HK-2 (cell line): ENCODE results near the gene SMARCB1.
"Not testable (repeated sequence)": the region's sequence is repeated elsewhere in the genome, so short reads cannot be mapped to it uniquely, and the experiment has no call there.

Experiments used
- DNase-seq: peaks from one replicate; pipeline ENCODE4 v3.0.0-alpha.2; 2018; ENCODE audit not compliant: unreplicated experiment

Gene SMARCB1

DNA sequence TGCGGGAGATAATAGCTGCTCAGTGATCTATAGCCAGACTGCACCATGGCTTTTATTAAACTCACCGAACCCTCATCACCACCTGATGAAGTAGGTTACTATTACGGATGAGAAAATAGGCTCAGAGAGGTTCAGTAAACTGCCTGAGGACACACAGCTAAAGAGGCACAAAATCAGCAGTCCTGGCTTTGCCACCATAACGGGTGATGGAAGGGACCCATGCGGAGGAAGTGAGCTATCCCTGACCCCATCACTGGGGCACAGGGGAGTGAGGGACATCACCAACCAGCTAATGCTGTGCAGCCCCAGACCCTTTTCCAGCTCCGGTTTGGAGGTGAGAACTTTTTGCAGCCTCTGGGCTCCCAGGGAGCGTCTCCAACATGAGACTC is 59.3 kb downstream of the SMARCB1 start:
- no peak for DNase-seq

DNA sequence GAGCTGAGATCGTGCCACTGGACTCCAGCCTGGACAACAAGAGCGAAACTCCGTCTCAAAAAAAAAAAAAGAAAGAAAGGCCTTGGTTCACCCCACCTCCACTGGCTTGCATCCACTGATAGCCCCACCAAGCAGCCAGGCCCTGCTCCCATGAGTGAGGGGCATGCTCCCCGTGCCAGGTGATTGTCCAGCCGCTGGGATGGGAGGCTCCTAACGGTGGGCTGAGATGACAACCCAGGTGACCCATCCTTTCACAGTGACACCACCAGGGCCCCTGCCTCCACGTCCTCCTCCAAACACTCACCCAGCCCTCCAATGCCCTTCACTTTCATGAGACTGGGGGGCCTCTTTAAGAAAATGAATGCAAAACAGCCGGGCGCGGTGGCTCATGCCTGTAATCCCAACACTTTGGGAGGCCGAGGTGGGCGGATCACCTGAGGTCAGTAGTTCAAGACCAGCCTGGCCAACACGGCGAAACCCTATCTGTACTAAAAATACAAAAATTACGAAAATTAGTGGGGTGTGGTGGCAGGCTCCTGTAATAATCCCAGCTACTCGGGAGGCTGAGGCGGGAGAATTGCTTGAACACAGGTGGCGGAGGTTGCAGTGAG is 60.6 kb downstream of the SMARCB1 start:
- no peak for DNase-seq

DNA sequence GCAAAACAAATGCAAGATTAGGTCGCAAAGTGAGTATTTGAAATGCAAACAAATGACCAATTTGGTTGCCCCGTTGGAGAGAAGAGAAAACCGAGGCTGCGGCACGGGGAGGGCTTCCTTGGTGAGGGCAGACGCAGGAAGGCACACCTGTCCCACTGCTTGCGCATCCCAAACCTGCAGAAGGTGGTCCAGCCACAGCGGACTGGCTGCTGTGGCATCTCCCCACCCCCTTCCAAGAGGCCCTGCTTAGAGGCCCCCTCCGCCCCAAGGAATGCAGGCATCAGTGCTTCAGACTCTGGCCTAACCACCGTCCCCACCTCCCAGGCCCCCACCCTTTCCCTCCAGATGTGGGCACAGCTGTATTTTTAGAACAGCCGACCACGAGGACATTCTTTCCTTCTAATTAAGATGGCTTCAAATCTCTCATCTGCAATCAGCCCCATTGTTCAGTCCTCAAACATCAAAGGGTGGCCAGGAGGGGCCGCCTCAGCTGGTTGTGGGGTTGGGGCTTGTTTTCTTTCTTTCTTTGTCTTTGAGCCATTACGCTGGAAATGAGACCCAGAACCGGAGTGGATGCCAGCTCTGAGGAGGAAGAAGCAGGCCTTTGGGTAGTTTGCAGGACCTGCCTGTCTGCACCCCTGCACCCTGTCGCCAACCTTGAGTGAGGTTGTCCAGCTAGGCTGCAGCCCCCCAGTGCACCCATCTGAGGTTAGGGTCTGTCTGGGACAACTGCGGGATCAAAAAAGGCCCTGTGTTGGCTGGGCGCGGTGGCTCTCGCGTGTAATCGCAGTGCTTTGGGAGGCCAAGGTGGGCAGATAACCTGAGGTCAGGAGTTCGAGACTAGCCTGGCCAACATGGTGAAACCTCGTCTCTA is 61.5 kb downstream of the SMARCB1 start:
- DNase-seq: no peak

DNA sequence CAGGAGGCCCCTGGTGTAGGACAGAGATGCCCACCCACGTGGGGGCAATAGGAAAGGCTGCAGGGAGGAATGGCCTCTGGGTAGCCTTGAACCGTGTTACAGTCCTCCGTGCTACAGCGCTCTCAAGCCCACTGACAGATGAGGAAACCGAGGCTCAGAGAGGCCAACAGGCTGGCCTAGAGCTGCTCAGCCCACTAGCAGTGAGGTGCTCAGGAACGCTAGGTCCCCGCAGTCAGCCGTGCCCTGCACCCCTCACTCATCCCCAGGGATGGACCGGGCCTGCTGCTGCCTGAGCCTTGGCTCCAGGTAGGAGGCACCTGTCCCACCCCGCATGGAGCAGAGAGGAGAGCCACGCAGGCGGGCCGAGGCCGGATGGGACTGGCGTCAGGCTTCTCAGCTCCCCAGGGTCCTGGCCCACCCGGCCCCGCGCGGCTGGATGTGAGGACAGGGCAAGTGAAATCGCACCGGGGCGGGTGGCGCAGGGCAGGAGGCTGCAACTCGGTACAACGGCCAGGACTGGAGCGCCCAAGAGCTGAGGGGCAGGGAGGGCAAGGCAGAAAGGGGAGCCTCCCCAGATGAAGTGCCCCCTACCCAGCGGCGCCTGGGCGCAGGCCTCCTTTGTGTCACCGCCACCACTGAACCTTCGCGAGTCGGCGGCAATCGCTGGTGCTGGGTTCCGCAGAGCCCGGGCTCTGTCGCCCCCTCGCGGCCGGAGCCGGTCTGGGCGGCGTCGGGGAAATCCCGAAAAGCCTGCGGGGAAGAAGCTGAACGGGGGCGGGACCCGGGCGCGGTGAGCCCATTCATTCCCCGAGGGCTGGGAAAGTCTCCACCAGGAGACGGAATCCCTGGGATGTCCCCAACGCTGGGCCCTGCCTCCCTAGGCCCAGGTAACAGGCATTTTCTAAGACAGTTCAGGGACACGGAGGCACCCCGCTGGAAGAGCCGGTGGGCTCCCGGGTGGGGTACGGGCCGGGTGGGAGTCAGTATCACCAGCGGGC is 62.5 kb downstream of the SMARCB1 start:
- DNase-seq: peak; percentile 86

DNA sequence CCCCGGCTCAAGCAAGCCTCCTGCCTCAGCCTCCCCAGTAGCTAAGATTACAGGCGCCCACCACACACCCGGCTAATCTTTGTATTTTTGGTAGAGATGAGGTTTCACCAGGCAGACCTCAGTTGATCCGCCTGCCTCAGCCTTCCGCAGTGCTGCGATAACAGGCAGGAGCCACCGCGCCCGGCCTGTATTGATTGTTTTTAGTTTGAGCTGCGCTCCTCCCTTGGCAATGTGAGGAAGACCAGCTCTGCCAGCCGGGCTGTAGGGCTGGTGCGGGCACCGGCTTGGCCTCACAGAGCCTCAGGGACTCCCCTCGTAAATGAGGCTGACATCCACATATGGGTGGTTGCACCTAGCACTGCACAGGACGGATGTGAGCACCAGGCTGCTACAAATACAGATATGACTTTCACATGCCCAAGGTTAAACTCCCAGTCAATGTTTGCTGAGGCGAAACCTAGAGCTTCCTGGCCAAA is 63.4 kb downstream of the SMARCB1 start:
- DNase-seq: no peak

DNA sequence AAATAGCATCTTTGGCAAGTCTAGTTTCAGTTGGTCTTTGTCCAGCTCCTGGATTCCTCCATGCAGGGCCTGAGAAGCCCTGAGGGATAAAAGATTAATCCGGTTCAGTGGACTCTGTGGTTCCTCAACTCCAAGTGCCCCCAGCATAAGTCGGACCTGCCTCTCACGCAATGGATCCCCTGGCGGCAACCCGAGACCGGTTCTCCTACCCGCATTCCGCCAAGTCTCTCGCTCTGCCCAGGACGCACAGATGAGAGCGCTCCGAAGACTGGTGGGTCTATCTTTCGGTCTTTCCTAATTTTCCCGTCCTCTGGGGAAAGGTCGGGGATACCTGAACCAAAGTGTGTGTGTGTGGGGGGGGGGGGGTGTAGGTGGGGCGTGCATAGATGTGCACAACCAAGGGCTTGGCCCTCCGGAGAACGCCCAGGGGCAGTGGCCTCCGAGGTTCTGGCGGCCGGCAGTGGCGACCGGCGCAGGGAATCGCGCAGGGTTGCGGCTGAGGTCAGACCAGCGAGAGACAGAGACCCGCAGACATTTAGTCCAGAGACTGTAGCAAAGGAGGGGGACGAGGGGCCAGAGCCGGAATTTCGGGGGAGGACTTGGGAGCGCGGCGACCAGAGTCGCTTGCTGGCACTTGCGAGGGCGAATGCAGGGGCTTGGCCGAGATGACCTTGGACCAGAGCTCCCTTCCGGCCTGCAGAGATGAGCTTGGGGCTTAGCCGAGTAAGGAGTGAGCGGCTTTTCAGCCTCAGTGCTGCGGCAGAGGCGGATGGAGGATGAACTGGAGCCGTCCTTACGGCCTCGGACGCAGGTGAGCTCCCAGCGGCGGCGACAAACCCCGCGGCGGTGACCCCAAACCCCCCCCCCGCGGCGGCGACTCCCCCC is 70.2 kb downstream of the SMARCB1 start:
- DNase-seq: peak; percentile 70

DNA sequence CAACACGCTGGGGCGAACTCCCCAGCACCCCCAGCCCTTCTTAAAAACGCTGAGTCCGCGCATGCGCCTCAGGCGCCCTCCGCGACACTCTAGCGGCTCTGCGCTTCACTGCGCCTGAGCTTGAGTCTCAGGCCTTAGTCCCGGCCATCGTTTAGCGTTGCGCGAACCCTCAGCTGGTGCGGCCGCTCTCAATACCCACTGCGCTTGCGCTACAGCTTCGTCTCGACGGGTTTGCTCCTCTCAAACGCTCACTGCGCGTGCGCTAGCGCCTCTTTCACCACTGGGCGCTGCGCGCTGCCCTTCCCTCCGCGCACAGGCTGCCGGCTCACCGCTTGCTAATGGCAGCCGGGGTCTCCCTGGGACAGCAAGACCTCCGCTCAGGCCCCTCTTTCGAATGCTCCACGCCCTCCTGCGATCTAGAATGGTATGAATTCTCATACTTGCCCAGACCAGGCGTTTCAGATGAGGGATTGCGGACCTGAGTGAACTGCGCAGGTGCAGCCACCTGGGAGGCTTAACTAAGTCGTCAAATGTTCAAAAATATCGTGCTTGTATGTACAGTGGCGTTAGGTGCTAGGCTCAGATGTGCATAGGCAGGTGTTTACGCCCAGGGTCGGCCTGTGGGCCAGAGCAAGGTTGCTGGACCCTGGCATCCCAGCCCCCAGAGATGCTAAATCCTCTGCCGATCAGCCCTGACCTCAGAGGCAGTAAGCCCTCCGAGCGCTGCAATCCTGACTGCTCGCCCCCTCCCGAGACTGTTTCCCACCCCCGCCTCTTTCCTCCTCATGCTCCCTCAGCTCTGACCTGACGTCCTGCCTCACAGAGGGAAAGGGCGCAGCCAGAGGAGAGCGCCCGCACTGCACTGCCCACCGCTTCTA is 71.1 kb downstream of the SMARCB1 start, which contains the start of gene SLC2A11:
Gene SLC2A11, plus strand, starts transcription at position 270 of the 878 bp plus-strand sequence. Its CDS starts 125 bp downstream, at position 395.
- peak; percentile 95 for DNase-seq

DNA sequence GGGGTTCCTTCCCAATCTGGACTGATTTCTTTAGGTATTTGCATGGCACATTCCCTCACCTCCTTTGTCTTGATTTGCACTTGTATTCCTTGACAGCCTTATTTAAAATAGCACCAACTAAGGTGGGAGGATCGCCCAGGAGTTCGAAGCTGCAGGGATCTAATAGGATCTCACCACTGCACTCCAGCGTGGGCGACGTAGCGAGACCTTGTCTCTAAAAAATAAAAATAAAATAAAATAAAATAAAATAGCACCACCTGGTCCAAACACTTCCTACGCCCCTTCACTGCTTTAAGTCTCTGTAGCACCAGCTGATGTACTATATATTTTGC is 71.7 kb downstream of the SMARCB1 start:
- no peak for DNase-seq

DNA sequence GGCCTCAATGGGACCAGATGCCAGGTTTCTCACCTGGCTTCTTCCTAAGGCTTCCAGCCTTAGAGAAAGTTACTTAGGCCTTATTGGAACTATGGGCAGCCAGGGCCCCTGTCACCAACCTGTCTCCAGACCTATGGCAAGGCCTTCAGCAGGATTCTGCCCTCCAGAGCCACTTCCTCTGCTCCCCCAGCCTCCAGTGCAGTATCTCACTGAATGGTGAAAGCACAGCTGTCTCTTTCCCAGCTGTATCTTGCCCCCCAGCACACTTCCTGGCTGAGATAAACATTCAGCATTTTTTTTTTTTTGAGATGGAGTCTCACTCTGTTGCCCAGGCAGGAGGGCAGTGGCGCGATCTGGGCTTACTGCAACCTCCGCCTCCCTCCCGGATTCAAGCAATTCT is 72.4 kb downstream of the SMARCB1 start:
- no peak for DNase-seq

DNA sequence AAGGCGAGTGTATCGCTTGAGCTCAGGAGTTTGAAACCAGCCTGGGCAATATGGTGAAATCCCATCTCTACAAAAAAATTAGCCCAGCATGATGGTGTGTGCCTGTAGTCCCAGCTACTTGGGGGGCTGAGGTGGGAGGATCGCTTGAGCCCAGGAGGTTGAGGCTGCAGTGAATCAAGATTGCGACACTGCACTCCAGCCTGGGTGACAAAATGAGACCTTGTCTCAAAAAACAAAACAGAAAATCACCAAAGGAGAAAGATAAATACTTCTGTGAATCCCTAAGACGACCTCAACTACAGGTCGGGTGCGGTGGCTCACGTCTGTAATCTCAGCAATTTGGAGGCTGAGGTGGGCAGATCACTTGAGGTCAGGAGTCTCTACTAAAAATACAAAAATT is 73.4 kb downstream of the SMARCB1 start:
- DNase-seq: not testable (repeated sequence)

DNA sequence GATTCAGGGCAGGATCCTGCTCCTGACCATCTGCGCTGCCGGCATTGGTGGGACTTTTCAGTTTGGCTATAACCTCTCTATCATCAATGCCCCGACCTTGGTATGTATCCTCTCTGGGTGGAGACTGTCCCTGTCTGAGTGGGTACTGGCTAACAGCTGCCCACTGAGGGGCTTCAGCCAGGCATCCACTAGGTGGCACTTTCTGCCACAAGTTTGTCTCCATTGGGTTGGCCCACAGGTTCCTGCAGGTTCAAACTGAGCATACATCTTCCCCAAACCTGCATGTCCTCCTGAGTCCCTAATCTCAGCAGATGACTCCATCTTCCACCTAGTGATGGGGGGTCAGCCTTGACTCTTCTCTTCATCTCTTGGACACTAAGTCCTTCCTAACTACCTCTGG is 75.3 kb downstream of the SMARCB1 start:
- peak; percentile 29 for DNase-seq

DNA sequence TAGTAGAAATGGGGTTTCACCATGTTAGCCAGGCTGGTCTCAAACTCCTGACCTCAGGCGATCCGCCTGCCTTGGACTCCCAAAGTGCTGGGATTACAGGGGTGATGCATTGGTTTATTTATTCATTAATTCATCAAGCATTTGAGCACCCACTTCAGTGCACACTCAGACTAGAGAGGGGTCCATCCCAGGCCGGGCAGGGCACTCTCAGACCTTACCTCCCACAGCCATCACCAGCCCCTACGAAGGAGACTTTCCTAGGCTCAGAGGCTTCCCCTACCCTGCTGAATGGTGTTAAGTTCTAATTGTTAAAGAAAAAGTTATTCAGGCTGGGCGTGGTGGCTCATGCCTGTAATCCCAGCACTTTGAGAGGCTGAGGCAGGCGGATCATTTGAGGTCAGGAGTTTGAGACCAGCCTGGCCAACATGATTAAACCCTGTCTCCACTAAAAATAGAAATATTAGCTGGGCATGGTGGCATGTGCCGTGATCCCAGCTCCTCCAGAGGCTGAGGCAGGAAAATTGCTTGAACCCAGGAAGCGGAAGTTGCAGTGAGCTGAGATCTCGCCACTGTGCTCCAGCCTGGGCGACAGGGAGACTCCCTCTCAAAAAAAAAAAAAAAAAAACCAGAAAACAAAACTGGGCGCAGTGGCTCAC is 77.9 kb downstream of the SMARCB1 start:
- DNase-seq: not testable (repeated sequence)

DNA sequence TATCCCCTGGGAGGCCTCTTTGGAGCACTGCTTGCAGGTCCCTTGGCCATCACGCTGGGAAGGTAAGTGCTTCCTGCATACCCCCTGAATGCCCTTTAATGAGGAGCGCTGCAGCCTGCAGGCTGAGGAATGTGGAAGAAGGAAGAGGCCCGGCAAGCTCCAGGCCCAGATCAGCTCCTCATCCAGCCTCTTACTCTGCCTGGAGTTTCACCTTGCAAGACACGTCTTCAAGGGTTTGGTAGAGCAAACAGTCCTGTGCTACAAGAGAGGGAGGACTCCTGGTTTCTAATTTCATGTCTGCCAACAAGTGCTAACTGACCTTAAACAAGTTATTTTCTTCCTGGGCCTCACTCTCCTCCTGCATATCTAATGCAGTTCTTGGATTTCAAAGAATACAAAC is 81.8 kb downstream of the SMARCB1 start:
- DNase-seq: no peak

DNA sequence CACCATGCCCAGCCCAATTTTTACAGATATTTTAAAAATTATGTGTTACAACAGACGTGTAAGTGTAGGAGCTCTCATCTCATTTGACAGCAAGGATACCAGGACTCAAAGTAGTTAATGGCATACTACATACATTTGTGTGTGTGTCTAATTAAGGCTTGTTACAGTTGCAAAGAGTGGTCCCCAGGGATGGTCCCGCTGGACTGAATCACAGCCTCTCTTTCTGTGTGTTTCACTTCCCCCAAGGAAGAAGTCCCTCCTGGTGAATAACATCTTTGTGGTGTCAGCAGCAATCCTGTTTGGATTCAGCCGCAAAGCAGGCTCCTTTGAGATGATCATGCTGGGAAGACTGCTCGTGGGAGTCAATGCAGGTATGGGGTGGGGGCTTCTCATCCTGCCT is 88.1 kb downstream of the SMARCB1 start:
- no peak for DNase-seq

DNA sequence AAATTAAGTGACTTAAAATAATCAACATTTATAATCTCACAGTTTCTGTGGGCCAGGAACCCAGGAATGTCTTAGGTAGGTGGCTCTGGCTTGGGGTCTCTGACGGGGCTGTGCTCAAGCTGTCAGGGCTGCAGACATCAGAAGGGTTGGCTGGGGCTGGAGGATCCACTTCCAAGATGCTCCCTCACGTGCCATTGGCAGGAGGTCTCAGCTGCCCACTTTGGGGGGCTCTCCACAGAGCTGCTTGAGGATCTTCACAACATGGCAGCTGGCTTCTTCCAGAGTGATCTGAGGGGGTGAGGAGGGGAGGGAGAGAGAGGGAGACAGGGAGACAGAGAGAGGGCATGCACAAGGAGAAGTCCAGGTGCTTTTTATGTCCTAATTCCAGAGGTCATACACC is 89.0 kb downstream of the SMARCB1 start:
- DNase-seq: no peak

DNA sequence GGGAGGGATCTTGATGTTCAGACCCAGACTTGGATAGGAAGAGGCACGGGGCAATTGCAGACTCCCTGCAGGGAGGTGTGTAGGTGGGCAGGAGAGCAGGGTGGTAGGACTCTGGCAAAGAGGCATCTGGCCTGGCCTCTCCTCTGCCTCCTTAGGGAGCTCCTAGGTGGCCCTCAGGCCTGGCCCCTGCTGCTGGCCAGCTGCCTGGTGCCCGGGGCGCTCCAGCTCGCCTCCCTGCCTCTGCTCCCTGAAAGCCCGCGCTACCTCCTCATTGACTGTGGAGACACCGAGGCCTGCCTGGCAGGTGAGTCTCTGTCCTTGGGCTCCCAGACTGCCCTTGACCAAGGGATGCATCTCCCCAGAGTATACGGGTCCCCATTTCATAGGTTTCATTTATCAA is 90.8 kb downstream of the SMARCB1 start:
- DNase-seq: no peak

DNA sequence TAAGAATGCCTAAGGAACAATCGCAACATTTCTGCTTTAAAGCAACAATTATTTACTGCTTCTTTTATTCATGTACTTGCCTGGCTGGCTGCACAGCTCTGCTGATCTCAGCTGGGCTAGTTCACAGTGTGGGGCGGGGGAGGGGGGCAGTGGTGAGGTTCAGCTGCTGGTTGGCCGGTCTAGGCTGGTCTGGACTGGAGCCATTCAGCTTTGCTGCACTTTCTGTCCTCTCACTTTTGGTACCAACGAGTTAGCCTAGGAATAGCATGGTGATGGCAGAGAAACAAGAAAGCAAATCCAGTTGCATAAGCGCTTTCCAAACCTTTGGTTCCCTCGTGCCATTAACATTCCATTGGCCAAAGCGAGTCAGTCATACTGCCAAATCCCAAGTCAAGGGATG is 91.5 kb downstream of the SMARCB1 start:
- DNase-seq: no peak

DNA sequence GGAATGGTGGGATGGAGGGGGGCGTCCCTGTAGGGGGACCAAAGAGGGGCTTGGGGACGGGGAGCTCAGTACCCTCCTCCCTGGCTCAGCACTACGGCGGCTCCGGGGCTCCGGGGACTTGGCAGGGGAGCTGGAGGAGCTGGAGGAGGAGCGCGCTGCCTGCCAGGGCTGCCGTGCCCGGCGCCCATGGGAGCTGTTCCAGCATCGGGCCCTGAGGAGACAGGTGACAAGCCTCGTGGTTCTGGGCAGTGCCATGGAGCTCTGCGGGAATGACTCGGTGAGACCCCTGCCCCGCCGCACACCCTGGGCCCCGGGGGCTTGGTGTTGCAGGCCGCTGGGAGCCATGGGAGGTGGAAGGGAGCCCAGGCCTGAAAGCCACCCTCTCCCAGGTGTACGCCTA is 95.6 kb downstream of the SMARCB1 start:
- no peak for DNase-seq

DNA sequence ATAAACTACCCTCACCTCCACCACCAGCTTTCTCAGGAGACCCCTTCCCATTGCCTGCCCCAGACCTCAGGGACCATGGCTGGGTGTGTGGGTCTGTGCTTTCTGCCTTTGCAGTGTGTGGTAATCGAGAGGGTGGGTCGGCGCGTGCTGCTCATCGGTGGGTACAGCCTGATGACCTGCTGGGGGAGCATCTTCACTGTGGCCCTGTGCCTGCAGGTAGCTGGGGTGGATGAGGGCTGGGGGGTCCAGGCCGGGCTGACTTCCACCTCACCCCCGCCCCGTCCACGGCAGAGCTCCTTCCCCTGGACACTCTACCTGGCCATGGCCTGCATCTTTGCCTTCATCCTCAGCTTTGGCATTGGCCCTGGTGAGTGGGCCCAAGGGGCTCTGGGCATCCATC is 96.9 kb downstream of the SMARCB1 start:
- no peak for DNase-seq

DNA sequence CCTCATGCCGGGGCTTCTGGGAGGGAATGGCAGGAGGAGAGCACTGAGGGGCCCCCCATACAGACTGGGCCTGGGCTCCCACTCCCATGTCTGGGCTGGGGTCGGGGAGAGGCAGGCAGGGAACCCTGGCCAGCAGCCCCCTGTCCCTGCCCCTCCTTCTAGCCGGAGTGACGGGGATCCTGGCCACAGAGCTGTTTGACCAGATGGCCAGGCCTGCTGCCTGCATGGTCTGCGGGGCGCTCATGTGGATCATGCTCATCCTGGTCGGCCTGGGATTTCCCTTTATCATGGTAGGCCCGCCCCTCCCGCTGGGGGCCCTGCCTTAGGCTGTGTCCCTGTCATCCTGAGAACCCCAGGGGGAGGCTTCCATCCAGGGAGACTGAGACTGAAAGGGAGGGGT is 97.4 kb downstream of the SMARCB1 start:
- DNase-seq: no peak
